ENCODE results near the gene OR2C1.
A peak's percentile ranks its signal among the peaks of the same experiment; 100 is the strongest.

The OR2C1 gene

GRCh38 chr16:3400446-3400778 is 44.7 kb downstream of the OR2C1 start:
- H3K4me2 ChIP-seq (ENCODE audit: low read length) = peak overlapping the region; percentile 76
- H3K36me3 ChIP-seq (ENCODE audit: control insufficient read depth, low read length) = peaks cover 55% of the 10 kb centered on the region
- H3K9me2 ChIP-seq (replicated peaks; ENCODE audit: control insufficient read depth, low read length) = no peaks in the 10 kb centered on the region
- H4K20me1 ChIP-seq (ENCODE audit: control insufficient read depth, insufficient read depth, low read depth, low read length) = no peaks in the 10 kb centered on the region
- peaks cover 69% of the 10 kb centered on the region for H3K79me2 ChIP-seq (ENCODE audit: control insufficient read depth, low read length)
- H3K4me3 ChIP-seq (ENCODE audit: low read length) = peak overlapping the region; percentile 89
- TF ChIP-seq EZH2phosphoT487 (IDR thresholded peaks at IDR 0.05; ENCODE audit: borderline replicate concordance, low read length) = no peak
- no peak for TF ChIP-seq CTCF (IDR thresholded peaks at IDR 0.05; ENCODE audit: low read depth, low read length, poor library complexity, severe bottlenecking)
- peaks cover 29% of the 10 kb centered on the region; the same call in 1 of the 2 replicates for H3K9me3 ChIP-seq (ENCODE audit: control insufficient read depth, insufficient read depth, low read length)
- H3K4me1 ChIP-seq (ENCODE audit: control insufficient read depth, low read length) = peaks cover 12% of the 10 kb centered on the region
- no peak overlapping the region for H3K27ac ChIP-seq (ENCODE audit: low read depth, low read length)
- no peaks in the 10 kb centered on the region for H3K27me3 ChIP-seq (ENCODE audit: control insufficient read depth, low read length)
- no peaks in the 10 kb centered on the region for H3F3A ChIP-seq (ENCODE audit: control insufficient read depth, insufficient read depth)

GRCh38 chr16:3400779-3401688 is 45.3 kb downstream of the OR2C1 start, which contains the start of the genes ZNF174 and ZSCAN32:
TSS of gene ZNF174 (plus strand) at chr16:3401215. CDS start at chr16:3402005, 790 bp downstream.
TSS of gene ZSCAN32 (minus strand) at chr16:3401004. CDS start at chr16:3397557, 3,447 bp downstream.
- Histone ChIP-seq H3K79me2 (ENCODE audit: control insufficient read depth, low read length) (peaks cover 64% of the 10 kb centered on the region), H3K36me3 (ENCODE audit: control insufficient read depth, low read length) (peaks cover 55% of the 10 kb centered on the region), H3K27me3 (ENCODE audit: control insufficient read depth, low read length) (no peaks in the 10 kb centered on the region), H3K27ac (ENCODE audit: low read depth, low read length) (0 out of 2 replicates have a peak within 1 kb of the TSS, but pooled peaks have one; percentile 2), H3K4me3 (ENCODE audit: low read length) (peak within 1 kb of the TSS; percentile 89), H3F3A (ENCODE audit: control insufficient read depth, insufficient read depth) (no peaks in the 10 kb centered on the region), H3K9me3 (ENCODE audit: control insufficient read depth, insufficient read depth, low read length) (peaks cover 29% of the 10 kb centered on the region; the same call in 1 of the 2 replicates), H3K4me1 (ENCODE audit: control insufficient read depth, low read length) (peaks cover 12% of the 10 kb centered on the region), H3K4me2 (ENCODE audit: low read length) (peak within 1 kb of the TSS; percentile 95), H4K20me1 (ENCODE audit: control insufficient read depth, insufficient read depth, low read depth, low read length) (no peaks in the 10 kb centered on the region), H3K9me2 (replicated peaks; ENCODE audit: control insufficient read depth, low read length) (no peaks in the 10 kb centered on the region)
- TF ChIP-seq CTCF (IDR thresholded peaks at IDR 0.05; ENCODE audit: low read depth, low read length, poor library complexity, severe bottlenecking) (peak; percentile 15), EZH2phosphoT487 (IDR thresholded peaks at IDR 0.05; ENCODE audit: borderline replicate concordance, low read length) (no peak)

DNA sequence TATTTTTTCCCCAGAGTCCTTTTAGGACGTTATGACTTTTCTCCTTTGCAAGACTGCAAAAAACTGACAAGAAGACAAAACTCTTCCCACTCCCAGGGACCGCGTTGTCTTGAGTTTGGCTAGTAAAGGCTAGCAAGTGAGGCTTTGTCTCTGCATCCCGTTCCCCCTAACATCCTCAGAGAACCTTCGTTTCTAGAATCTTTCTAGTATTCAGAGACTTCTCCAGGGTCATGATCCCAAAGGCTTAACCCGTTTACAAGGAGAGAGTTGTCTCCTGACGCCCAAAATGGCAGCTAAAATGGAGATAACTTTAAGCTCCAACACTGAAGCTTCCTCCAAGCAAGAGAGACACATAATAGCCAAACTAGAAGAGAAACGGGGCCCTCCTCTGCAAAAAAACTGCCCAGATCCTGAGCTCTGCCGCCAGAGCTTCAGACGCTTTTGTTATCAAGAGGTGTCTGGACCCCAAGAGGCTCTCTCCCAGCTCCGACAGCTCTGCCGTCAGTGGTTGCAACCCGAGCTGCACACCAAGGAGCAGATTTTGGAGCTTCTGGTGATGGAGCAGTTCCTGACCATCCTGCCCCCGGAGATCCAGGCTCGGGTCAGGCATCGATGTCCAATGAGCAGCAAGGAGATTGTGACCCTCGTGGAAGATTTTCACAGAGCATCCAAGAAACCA is 46.2 kb downstream of the OR2C1 start:
- Histone ChIP-seq H3K36me3 (ENCODE audit: control insufficient read depth, low read length) (peaks cover 55% of the 10 kb centered on the region), H3K27ac (ENCODE audit: low read depth, low read length) (0 out of 2 replicates have a peak overlapping the region, but pooled peaks have one; percentile 2), H3K4me2 (ENCODE audit: low read length) (peak overlapping the region; percentile 95), H3K9me3 (ENCODE audit: control insufficient read depth, insufficient read depth, low read length) (peaks cover 35% of the 10 kb centered on the region; the same call in 1 of the 2 replicates), H3F3A (ENCODE audit: control insufficient read depth, insufficient read depth) (no peaks in the 10 kb centered on the region), H4K20me1 (ENCODE audit: control insufficient read depth, insufficient read depth, low read depth, low read length) (no peaks in the 10 kb centered on the region), H3K9me2 (replicated peaks; ENCODE audit: control insufficient read depth, low read length) (no peaks in the 10 kb centered on the region), H3K4me1 (ENCODE audit: control insufficient read depth, low read length) (peaks cover 12% of the 10 kb centered on the region), H3K4me3 (ENCODE audit: low read length) (peak overlapping the region; percentile 89), H3K27me3 (ENCODE audit: control insufficient read depth, low read length) (no peaks in the 10 kb centered on the region), H3K79me2 (ENCODE audit: control insufficient read depth, low read length) (peaks cover 56% of the 10 kb centered on the region)
- no peak for TF ChIP-seq EZH2phosphoT487 (IDR thresholded peaks at IDR 0.05; ENCODE audit: borderline replicate concordance, low read length)
